ENCODE measurements around the gene WNK2. TPM values are rescaled to one million over a fixed set of nuclear protein-coding genes. Genes with fewer than 3 reads are reported as not detected.

The WNK2 gene
- total RNA-seq, 2 experiments from 2014 or later, result 1.7 to 2.8 TPM

GRCh38 chr9:93222890-93223259 is 38.9 kb downstream of the WNK2 start:
- Mint-ChIP-seq H3K4me3 (no peak overlapping the region), H3K36me3 (ENCODE audit: low read depth) (no peaks in the 10 kb centered on the region), H3K27me3 (no peaks in the 10 kb centered on the region), H3K27ac (no peak overlapping the region), H3K9me3 (no peaks in the 10 kb centered on the region), H3K4me1 (ENCODE audit: low read depth) (peaks cover 4% of the 10 kb centered on the region)
- intact Hi-C loops (cut with micrococcal nuclease), result no loop called here
- no peak for TF ChIP-seq CTCF (IDR thresholded peaks at IDR 0.05)
- ATAC-seq (no peak), DNase-seq (no peak)
- ChIA-PET CTCF (interaction anchor here (0.9 kb wide), 1 partner anchor 90 kb away, joined by 3 read pairs; no protein-coding TSS in a partner anchor), POLR2A (no interaction called here)

- DNase-seq (no peak), ATAC-seq (no peak)
- intact Hi-C loops (cut with micrococcal nuclease), result no loop called here
- Mint-ChIP-seq H3K27ac (no peak overlapping the region), H3K36me3 (ENCODE audit: low read depth) (no peaks in the 10 kb centered on the region), H3K9me3 (no peaks in the 10 kb centered on the region), H3K27me3 (no peaks in the 10 kb centered on the region), H3K4me3 (no peak overlapping the region), H3K4me1 (ENCODE audit: low read depth) (peaks cover 4% of the 10 kb centered on the region)
- no peak for TF ChIP-seq CTCF (IDR thresholded peaks at IDR 0.05)
- POLR2A ChIA-PET, result no interaction called here
- CTCF ChIA-PET, result interaction anchor here (0.9 kb wide), 1 partner anchor 89 kb away, joined by 3 read pairs; no protein-coding TSS in a partner anchor
Measured at GRCh38 chr9:93223260-93224180, 39.6 kb downstream of the WNK2 start.

- H3K27me3 Mint-ChIP-seq, result no peaks in the 10 kb centered on the region
- no peaks in the 10 kb centered on the region for H3K36me3 Mint-ChIP-seq (ENCODE audit: low read depth)
- ATAC-seq (no peak), DNase-seq (no peak)
- ChIA-PET POLR2A (no interaction called here), CTCF (no interaction called here)
- H3K9me3 Mint-ChIP-seq, result no peaks in the 10 kb centered on the region
- intact Hi-C loops (cut with micrococcal nuclease), result no loop called here
- H3K4me1 Mint-ChIP-seq (ENCODE audit: low read depth), result peaks cover 4% of the 10 kb centered on the region
- no peak for TF ChIP-seq CTCF (IDR thresholded peaks at IDR 0.05)
- H3K27ac Mint-ChIP-seq, result no peak overlapping the region
- H3K4me3 Mint-ChIP-seq, result no peak overlapping the region
Measured at GRCh38 chr9:93224591-93224990, 40.7 kb downstream of the WNK2 start.

- Mint-ChIP-seq H3K27ac (no peak overlapping the region), H3K4me1 (ENCODE audit: low read depth) (peaks cover 4% of the 10 kb centered on the region), H3K4me3 (no peak overlapping the region), H3K27me3 (no peaks in the 10 kb centered on the region), H3K9me3 (no peaks in the 10 kb centered on the region), H3K36me3 (ENCODE audit: low read depth) (no peaks in the 10 kb centered on the region)
- no peak for TF ChIP-seq CTCF (IDR thresholded peaks at IDR 0.05)
- CTCF ChIA-PET, result no interaction called here
- DNase-seq (no peak), ATAC-seq (no peak)
- intact Hi-C loops (cut with micrococcal nuclease), result no loop called here
- POLR2A ChIA-PET, result no interaction called here
Measured at GRCh38 chr9:93225417-93225816, 41.5 kb downstream of the WNK2 start.

- no peak for TF ChIP-seq CTCF (IDR thresholded peaks at IDR 0.05)
- Mint-ChIP-seq H3K27me3 (no peaks in the 10 kb centered on the region), H3K4me3 (no peak overlapping the region), H3K9me3 (no peaks in the 10 kb centered on the region), H3K4me1 (ENCODE audit: low read depth) (peaks cover 4% of the 10 kb centered on the region), H3K36me3 (ENCODE audit: low read depth) (no peaks in the 10 kb centered on the region), H3K27ac (no peak overlapping the region)
- POLR2A ChIA-PET, result interaction anchor here (0.6 kb wide), 1 partner anchor 28 kb away, joined by 3 read pairs; no protein-coding TSS in a partner anchor
- intact Hi-C loops (cut with micrococcal nuclease), result no loop called here
- no peak for ATAC-seq
- no peak for DNase-seq
- CTCF ChIA-PET, result no interaction called here
Measured at GRCh38 chr9:93225892-93226291, 42.0 kb downstream of the WNK2 start.
